UCSD-AML1 (cell line): ENCODE measurements around the gene SPTBN1.
"Not testable (repeated sequence)": the region's sequence is repeated elsewhere in the genome, so short reads cannot be mapped to it uniquely, and the experiment has no call there.

Experiments
- DNase-seq: peaks from one replicate; lab custom pipeline; 2025; ENCODE audit not compliant: unreplicated experiment; lab: John Stamatoyannopoulos, UW

Gene SPTBN1

DNA sequence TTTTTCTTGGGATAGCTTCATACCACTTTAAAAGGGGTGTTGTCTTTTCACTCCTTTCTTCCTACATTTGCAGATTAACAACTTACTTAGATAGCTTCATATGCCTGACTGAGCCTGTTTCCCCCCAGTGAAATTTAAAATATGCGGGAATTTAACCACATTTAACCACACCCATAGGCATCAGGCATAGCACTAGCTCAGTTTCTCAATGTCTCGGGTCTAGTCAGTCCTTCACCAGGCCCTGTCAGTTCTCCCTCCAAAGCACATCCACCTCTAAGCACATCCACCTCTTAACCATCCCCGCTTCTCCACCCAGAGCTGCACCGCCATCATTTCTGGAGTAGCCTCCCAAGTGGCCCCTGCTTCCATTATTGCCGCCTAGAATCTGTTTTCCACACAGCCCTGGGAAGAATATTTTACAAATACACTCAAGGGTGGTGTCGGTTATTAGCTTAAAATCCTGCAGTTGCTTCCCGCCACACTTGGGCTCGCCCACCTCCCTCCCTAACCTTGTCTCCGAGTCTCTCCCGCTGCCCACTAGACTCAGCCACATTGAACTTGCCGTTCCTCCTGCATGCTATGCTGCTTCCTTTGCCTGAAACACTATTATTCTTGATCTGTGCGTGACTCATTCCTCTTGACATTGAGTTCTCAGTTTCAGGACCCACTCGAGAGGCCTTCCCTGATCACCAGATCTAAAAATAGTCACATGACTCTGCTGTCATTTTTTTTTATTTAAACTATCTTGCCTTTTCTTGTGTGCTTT is 68.3 kb downstream of the SPTBN1 start:
- DNase-seq = no peak

- DNase-seq = no peak
These were observed 69.2 kb downstream of the SPTBN1 start for GRCh38 chr2:54525321-54525720.

- no peak for DNase-seq
These were observed 70.2 kb downstream of the SPTBN1 start for GRCh38 chr2:54526226-54526879.

GRCh38 chr2:54528311-54528955 is 72.3 kb downstream of the SPTBN1 start:
- DNase-seq = no peak

GRCh38 chr2:54529518-54529917 is 73.4 kb downstream of the SPTBN1 start:
- not testable (repeated sequence) for DNase-seq

GRCh38 chr2:54529935-54530334 is 73.8 kb downstream of the SPTBN1 start:
- DNase-seq = no peak

DNA sequence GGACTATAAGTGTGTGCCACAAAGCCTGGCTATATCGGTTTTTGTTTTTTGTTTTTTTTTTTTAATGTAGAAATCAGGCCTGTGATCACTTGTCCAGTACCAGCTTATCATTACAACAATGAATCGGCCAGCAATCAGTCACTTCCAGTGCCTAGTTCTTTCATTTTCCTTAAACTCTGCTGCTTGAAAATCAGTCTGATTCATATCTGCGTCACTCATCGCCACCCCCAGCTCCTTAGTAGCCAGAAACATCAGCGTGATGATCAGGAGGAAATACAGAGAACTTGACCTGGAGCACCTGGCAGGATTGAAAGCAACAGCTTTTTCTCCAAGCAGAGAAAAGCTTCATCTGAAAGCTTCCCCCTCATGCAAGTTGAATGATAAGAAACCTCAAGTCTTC is 75.4 kb downstream of the SPTBN1 start:
- no peak for DNase-seq

DNA sequence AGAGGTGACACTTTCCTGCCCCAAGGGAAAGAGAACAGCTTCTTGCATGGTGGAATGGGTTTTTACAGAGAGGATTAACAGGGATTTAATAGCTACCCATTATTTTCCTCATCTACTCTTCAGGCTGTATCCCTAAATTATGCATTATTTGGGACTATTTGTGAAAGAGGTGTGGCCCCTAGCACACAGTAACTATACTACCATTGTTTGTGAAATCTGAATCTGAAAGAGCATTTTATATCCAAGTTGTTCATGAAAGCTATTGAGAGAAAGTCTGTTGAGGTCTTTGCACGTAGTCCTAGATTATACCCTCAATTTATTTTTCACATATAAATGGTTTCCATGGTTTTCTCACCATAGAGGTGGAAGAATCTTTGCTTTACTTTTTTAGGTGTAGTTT is 78.1 kb downstream of the SPTBN1 start:
- no peak for DNase-seq

DNA sequence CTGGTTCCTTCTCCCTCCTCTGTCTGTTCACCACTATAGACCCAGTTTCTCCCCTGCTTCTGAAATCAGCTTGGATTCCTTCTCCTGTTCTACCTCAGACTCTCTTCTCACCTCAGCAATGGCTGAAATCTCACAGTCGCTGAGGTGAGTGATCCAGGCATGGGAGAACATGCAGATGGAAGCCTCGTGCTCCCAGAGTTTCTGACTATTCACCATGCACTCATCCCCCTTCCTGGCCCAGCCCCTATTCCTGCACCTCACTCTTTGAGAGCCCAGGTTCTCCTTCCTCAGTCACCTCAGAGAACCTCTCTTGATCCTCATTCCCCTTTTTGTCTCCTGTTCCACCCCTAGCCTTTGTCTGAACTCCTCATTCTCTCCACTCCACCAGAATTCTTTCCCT is 78.5 kb downstream of the SPTBN1 start:
- DNase-seq = no peak

DNA sequence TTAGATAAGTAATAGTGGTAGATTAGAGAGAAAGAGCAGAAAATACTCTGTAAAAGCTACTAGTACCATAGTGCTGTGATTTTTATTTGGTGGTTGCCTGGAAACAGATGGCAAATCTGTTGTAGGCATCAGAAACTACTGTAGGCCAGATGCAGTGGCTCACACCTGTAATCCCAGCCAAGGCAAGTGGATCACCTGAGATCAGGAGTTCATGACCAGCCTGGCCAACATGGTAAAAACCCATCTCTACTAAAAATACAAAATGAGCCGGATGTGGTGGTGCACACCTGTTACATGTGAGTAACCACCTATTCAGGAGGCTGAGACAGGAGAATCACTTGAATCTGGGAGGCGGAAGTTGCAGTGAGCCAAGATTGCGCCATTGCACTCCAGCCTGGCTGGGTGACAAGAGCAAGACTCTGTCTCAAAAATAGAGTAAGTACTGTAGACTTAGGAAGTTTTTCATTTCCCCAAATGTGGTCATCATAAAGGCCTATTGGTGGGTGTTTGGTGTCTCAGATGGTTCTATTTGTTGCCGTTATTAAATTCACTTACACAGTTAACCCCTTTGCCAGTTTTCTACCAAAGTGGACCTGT is 79.6 kb downstream of the SPTBN1 start:
- DNase-seq = no peak

DNA sequence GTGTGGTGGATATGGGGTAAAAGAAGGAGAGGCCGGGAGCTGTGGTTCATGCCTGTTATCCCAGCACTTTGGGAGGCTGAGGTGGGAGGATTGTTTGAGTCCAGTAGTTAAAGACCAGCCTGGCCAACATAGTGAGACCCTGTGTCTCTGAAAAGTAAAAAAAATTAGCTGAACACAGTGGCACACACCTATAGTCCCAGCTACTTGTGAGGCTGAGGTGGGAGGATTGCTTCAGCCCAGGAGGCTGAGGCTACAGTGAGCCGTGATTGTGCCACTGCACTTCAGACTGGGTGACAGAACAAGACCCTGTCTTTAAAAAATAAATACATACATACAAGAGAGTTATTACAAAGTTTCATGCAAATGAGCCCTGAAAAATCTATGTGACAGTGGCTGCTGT is 80.6 kb downstream of the SPTBN1 start:
- no peak for DNase-seq

- DNase-seq = no peak
These were observed 82.4 kb downstream of the SPTBN1 start for GRCh38 chr2:54538537-54538936.

GRCh38 chr2:54539683-54540082 is 83.6 kb downstream of the SPTBN1 start:
- no peak for DNase-seq

- DNase-seq = no peak
These were observed 84.1 kb downstream of the SPTBN1 start for GRCh38 chr2:54540194-54540593.

DNA sequence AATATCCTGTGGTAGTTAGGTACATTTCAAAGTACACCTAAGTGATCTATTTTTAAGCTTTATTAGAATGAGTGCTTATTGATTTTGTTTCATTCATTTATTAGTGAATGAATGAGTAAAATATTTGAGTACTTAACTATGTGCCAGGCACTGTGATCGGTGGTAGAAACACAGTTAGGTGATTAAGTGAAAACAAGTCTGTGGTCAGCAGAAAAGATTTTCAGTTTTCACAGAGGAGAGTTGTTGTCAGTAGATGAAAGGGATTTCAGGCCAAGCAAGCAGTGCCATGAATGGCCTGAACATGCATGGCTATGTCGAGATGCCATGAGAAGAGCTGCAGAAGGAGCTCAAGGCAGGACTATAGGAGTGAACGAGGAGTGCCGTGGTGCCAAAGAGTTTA is 85.9 kb downstream of the SPTBN1 start:
- no peak for DNase-seq

GRCh38 chr2:54543733-54544396 is 87.7 kb downstream of the SPTBN1 start:
- DNase-seq = no peak

DNA sequence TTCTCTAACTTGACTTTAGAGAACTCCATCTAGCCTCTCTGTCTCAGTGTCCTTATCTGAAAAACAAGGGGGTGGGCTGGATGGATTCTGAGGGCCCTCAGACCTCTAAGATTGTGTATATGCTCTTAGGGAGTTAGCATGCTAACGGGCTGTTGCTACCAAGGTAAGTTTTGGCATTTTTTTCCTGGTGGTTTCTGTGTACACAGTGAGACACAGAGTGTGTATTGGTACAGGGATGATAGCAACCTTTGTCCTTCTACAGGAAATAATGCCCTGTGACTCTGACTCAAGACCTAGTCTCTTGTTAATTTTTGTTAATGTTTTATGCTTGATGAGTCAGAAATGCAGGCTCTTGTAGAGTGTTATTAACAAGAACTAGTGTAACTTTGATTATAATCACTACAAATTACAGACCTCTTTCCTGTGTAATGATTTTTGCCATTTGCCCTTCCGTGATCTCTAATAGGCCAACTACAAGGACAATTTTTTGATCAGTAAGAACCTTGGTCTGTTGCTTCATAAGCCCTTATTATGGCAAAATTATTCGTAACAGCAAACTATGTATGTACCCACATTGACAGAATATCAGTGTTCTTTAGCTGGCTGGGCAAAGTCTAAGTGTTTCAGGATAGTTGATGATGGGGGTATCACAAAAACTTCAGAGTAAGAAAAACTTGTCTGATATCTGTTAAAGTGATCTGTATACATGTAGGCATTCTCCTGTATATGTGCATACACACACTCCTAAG is 89.7 kb downstream of the SPTBN1 start:
- no peak for DNase-seq

- DNase-seq = no peak
These were observed 90.4 kb downstream of the SPTBN1 start for GRCh38 chr2:54546518-54546917.

DNA sequence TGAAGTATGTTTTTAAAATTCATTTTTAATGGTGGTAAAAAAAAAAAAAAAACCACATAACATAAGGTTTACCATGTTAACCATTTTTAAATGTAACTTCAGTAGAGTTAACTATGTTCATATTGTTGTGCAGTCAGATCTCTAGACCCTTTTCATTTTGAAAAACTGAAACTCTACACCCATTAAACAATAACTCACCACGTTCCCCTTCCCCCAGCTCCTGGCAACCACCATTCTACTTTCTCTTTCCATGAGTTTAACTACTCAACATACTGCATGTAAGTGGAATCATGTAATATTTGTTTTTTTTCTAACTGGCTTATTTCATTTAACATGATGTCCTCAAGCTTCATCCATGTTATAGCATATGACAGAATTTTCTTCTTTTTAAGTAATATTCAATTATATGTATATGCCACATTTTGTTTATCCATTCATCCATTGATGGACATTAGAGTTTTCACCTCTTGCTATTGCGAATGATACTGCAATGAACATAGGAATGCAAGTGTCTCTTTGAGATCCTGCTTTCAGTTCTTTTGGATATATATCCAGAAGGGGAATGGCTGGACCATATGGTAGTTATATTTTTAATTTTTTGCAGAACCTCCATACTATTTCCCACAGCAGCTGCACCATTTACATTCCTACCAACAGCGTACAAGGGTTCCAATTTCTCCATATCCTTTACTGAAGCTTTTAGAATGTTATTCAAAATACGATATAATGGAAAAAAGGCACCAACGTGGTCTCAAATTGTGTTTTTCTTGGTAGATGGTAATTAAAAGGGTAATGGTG is 91.0 kb downstream of the SPTBN1 start:
- no peak for DNase-seq

DNA sequence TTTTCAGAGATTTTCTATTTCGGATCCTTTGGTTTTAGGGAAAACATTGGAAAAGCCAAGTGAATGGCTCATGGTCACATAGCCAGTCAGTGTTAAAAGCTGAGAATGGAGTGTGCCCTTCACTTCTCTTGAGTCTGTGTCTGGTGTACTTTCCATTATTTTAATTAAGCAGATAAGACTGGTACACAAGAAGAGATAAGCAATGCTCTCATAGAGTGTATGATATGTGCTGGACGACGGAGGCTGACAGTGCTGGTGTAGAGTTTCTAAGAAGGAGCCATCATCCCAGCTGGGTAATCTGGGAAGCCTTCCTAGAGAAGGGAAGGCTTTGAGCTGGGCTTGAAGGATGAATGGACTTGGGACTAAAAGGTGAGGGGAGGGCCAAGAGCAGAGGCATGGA is 93.3 kb downstream of the SPTBN1 start:
- no peak for DNase-seq
